ENCODE measurements around the gene TTLL11.

DNA sequence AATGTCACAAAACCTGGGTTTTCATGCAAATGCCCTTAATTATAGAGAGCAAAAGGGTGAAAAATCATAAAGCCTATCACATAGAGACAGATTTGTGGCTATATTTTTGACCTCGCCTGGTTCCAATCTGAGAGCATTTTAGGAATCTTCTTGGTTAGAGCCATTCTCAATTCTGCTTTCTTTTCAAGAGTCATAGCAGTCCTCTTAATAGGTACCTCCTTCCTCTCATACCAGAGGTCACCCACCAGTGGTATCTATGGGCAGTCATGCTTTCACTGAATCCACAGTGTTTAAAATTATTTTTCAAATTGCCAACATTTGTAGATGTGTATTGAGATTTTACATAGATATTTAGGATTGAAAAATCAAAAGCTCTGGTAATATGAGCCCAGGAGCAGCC lies 226.2 kb downstream of the TTLL11 start:
- TF ChIP-seq, protein P1, sequence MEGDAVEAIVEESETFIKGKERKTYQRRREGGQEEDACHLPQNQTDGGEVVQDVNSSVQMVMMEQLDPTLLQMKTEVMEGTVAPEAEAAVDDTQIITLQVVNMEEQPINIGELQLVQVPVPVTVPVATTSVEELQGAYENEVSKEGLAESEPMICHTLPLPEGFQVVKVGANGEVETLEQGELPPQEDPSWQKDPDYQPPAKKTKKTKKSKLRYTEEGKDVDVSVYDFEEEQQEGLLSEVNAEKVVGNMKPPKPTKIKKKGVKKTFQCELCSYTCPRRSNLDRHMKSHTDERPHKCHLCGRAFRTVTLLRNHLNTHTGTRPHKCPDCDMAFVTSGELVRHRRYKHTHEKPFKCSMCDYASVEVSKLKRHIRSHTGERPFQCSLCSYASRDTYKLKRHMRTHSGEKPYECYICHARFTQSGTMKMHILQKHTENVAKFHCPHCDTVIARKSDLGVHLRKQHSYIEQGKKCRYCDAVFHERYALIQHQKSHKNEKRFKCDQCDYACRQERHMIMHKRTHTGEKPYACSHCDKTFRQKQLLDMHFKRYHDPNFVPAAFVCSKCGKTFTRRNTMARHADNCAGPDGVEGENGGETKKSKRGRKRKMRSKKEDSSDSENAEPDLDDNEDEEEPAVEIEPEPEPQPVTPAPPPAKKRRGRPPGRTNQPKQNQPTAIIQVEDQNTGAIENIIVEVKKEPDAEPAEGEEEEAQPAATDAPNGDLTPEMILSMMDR (conservative IDR thresholded peaks at IDR 0.05; ENCODE audit: low read length): no peak
- TF ChIP-seq EZH2phosphoT487 (IDR thresholded peaks at IDR 0.05; ENCODE audit: borderline replicate concordance, low read depth, low read length): no peak
